Lower leg skin (tissue), 3 donors: ENCODE measurements around the gene LYRM9.

Source experiments
- CTCF ChIP-seq, 3 donors: fragments of 450-650 bp; IDR thresholded peaks; one replicate each; pipeline ENCODE4 v1.5.1; 2016; ENCODE audit warnings: antibody characterized with exemption in 3 of 3, mild to moderate bottlenecking in 3 of 3, moderate library complexity in 2 of 3
- POLR2A ChIP-seq, 2 donors: fragments of 450-650 bp; IDR thresholded peaks; one replicate each; pipeline ENCODE4 v1.6.1; 2016 to 2017; ENCODE audit warnings: antibody characterized with exemption in 2 of 2, mild to moderate bottlenecking in 1 of 2, moderate library complexity in 1 of 2

- TF ChIP-seq CTCF (IDR thresholded peaks at IDR 0.05), result no peak
- no peak for TF ChIP-seq POLR2A (IDR thresholded peaks at IDR 0.05)
These were observed 28.4 kb upstream of the LYRM9 start for GRCh38 chr17:27921599-27921998.
